ENCODE measurements around the gene CUX1. TPM values are rescaled to one million over a fixed set of nuclear protein-coding genes. Genes with fewer than 3 reads are reported as not detected.
A peak's percentile ranks its signal among the peaks of the same experiment; 100 is the strongest.

Gene CUX1
- total RNA-seq (2014; rRNA removed; shearing (Covaris generic)), result 38.8 and 49.8 TPM in 2 replicates

GRCh38 chr7:101817471-101818286, at the start of gene CUX1:
Gene CUX1, plus strand, starts transcription at chr7:101817626. Its CDS starts 14 bp downstream, at chr7:101817640.
- peaks cover 12% of the 10 kb centered on the region for H3K36me3 ChIP-seq
- no peaks in the 10 kb centered on the region for H3K9me3 ChIP-seq (replicated peaks)
- peak within 1 kb of the TSS; percentile 90 for H3K4me3 ChIP-seq
- H3K4me1 ChIP-seq (replicated peaks), result peaks cover 35% of the 10 kb centered on the region
- 0 out of 2 replicates have a peak within 1 kb of the TSS, but pooled peaks have one; percentile 32 for H3K27ac ChIP-seq
- 0 out of 2 replicates have a peak, but pooled peaks cover 4% of the 10 kb centered on the region for H3K27me3 ChIP-seq (replicated peaks)
- no peak for DNase-seq (ENCODE audit: low read depth in 1 of 2, low spot score in 2 of 2)

- no peak overlapping the region for H3K27ac ChIP-seq
- H3K4me1 ChIP-seq (replicated peaks), result no peaks in the 10 kb centered on the region
- H3K36me3 ChIP-seq, result no peaks in the 10 kb centered on the region
- H3K9me3 ChIP-seq (replicated peaks), result no peaks in the 10 kb centered on the region; the same call in 1 of the 2 replicates
- no peak for DNase-seq (ENCODE audit: low read depth in 1 of 2, low spot score in 2 of 2)
- no peaks in the 10 kb centered on the region for H3K27me3 ChIP-seq (replicated peaks)
- no peak overlapping the region for H3K4me3 ChIP-seq
These were observed 49.1 kb upstream of the CUX1 start for GRCh38 chr7:101768280-101768679.

GRCh38 chr7:101770466-101770865, 47.0 kb upstream of the CUX1 start:
- no peak overlapping the region for H3K4me3 ChIP-seq
- H3K27me3 ChIP-seq (replicated peaks), result no peaks in the 10 kb centered on the region
- H3K4me1 ChIP-seq (replicated peaks), result no peaks in the 10 kb centered on the region
- H3K27ac ChIP-seq, result no peak overlapping the region
- H3K36me3 ChIP-seq, result no peaks in the 10 kb centered on the region
- no peak for DNase-seq (ENCODE audit: low read depth in 1 of 2, low spot score in 2 of 2)
- no peaks in the 10 kb centered on the region; the same call in 1 of the 2 replicates for H3K9me3 ChIP-seq (replicated peaks)

- H3K27ac ChIP-seq, result no peak overlapping the region
- no peaks in the 10 kb centered on the region; the same call in 1 of the 2 replicates for H3K9me3 ChIP-seq (replicated peaks)
- H3K36me3 ChIP-seq, result no peaks in the 10 kb centered on the region
- no peak for DNase-seq (ENCODE audit: low read depth in 1 of 2, low spot score in 2 of 2)
- H3K4me3 ChIP-seq, result no peak overlapping the region
- peaks cover 3% of the 10 kb centered on the region; the same call in 1 of the 2 replicates for H3K27me3 ChIP-seq (replicated peaks)
- H3K4me1 ChIP-seq (replicated peaks), result no peaks in the 10 kb centered on the region
These were observed 44.8 kb upstream of the CUX1 start for GRCh38 chr7:101772508-101773211.

- Histone ChIP-seq H3K4me3 (no peak overlapping the region), H3K9me3 (replicated peaks) (no peaks in the 10 kb centered on the region; the same call in 1 of the 2 replicates), H3K4me1 (replicated peaks) (no peaks in the 10 kb centered on the region), H3K27me3 (replicated peaks) (peaks cover 7% of the 10 kb centered on the region; the same call in 1 of the 2 replicates), H3K36me3 (no peaks in the 10 kb centered on the region), H3K27ac (no peak overlapping the region)
- no peak for DNase-seq (ENCODE audit: low read depth in 1 of 2, low spot score in 2 of 2)
These were observed 42.2 kb upstream of the CUX1 start for GRCh38 chr7:101775181-101775580.

GRCh38 chr7:101778026-101778580, 39.3 kb upstream of the CUX1 start:
- no peak for DNase-seq (ENCODE audit: low read depth in 1 of 2, low spot score in 2 of 2)

GRCh38 chr7:101779267-101779666, 38.2 kb upstream of the CUX1 start:
- H3K9me3 ChIP-seq (replicated peaks), result no peaks in the 10 kb centered on the region; the same call in 1 of the 2 replicates
- peaks cover 10% of the 10 kb centered on the region for H3K27me3 ChIP-seq (replicated peaks)
- no peaks in the 10 kb centered on the region for H3K36me3 ChIP-seq
- H3K27ac ChIP-seq, result no peak overlapping the region
- H3K4me1 ChIP-seq (replicated peaks), result no peaks in the 10 kb centered on the region
- H3K4me3 ChIP-seq, result no peak overlapping the region
- DNase-seq (ENCODE audit: low read depth in 1 of 2, low spot score in 2 of 2), result no peak

More at GRCh38 chr7:101778026-101778580, 39.3 kb upstream of the CUX1 start:
- no peaks in the 10 kb centered on the region; the same call in 1 of the 2 replicates for H3K9me3 ChIP-seq (replicated peaks)
- H3K4me1 ChIP-seq (replicated peaks), result no peaks in the 10 kb centered on the region
- H3K27me3 ChIP-seq (replicated peaks), result peaks cover 10% of the 10 kb centered on the region
- H3K4me3 ChIP-seq, result no peak overlapping the region
- H3K36me3 ChIP-seq, result no peaks in the 10 kb centered on the region
- H3K27ac ChIP-seq, result no peak overlapping the region

GRCh38 chr7:101780281-101780680, 37.1 kb upstream of the CUX1 start:
- Histone ChIP-seq H3K9me3 (replicated peaks) (no peaks in the 10 kb centered on the region; the same call in 1 of the 2 replicates), H3K27ac (no peak overlapping the region), H3K4me3 (no peak overlapping the region), H3K27me3 (replicated peaks) (peaks cover 10% of the 10 kb centered on the region), H3K36me3 (no peaks in the 10 kb centered on the region), H3K4me1 (replicated peaks) (no peaks in the 10 kb centered on the region)
- no peak for DNase-seq (ENCODE audit: low read depth in 1 of 2, low spot score in 2 of 2)

- Histone ChIP-seq H3K36me3 (no peaks in the 10 kb centered on the region), H3K27me3 (replicated peaks) (peaks cover 7% of the 10 kb centered on the region), H3K27ac (no peak overlapping the region), H3K4me1 (replicated peaks) (no peaks in the 10 kb centered on the region), H3K9me3 (replicated peaks) (no peaks in the 10 kb centered on the region; the same call in 1 of the 2 replicates), H3K4me3 (no peak overlapping the region)
- no peak for DNase-seq (ENCODE audit: low read depth in 1 of 2, low spot score in 2 of 2)
These were observed 36.0 kb upstream of the CUX1 start for GRCh38 chr7:101781439-101781838.

GRCh38 chr7:101782476-101782875, 35.0 kb upstream of the CUX1 start:
- H3K9me3 ChIP-seq (replicated peaks), result no peaks in the 10 kb centered on the region; the same call in 1 of the 2 replicates
- peaks cover 7% of the 10 kb centered on the region for H3K27me3 ChIP-seq (replicated peaks)
- no peaks in the 10 kb centered on the region for H3K36me3 ChIP-seq
- H3K4me1 ChIP-seq (replicated peaks), result no peaks in the 10 kb centered on the region
- no peak overlapping the region for H3K4me3 ChIP-seq
- no peak overlapping the region for H3K27ac ChIP-seq
- no peak for DNase-seq (ENCODE audit: low read depth in 1 of 2, low spot score in 2 of 2)

- DNase-seq (ENCODE audit: low read depth in 1 of 2, low spot score in 2 of 2), result no peak
- Histone ChIP-seq H3K27me3 (replicated peaks) (peaks cover 6% of the 10 kb centered on the region), H3K27ac (no peak overlapping the region), H3K36me3 (no peaks in the 10 kb centered on the region), H3K4me1 (replicated peaks) (no peaks in the 10 kb centered on the region), H3K4me3 (no peak overlapping the region), H3K9me3 (replicated peaks) (no peaks in the 10 kb centered on the region; the same call in 1 of the 2 replicates)
These were observed 34.5 kb upstream of the CUX1 start for GRCh38 chr7:101782896-101783295.

- no peak overlapping the region for H3K27ac ChIP-seq
- H3K4me3 ChIP-seq, result no peak overlapping the region
- DNase-seq (ENCODE audit: low read depth in 1 of 2, low spot score in 2 of 2), result no peak
- no peaks in the 10 kb centered on the region for H3K4me1 ChIP-seq (replicated peaks)
- no peaks in the 10 kb centered on the region for H3K36me3 ChIP-seq
- H3K9me3 ChIP-seq (replicated peaks), result no peaks in the 10 kb centered on the region
- peaks cover 3% of the 10 kb centered on the region; the same call in 1 of the 2 replicates for H3K27me3 ChIP-seq (replicated peaks)
These were observed 33.8 kb upstream of the CUX1 start for GRCh38 chr7:101783381-101784181.

All from SJSA1 (cell line).